Neural progenitor cell (in vitro differentiated cells): ENCODE data around the gene NAALAD2.
"Not testable (repeated sequence)": the region's sequence is repeated elsewhere in the genome, so short reads cannot be mapped to it uniquely, and the experiment has no call there.

Source experiments
- EZH2 ChIP-seq: fragments of 200-600 bp; sonication (generic); IDR thresholded peaks from 2 replicates; pipeline ENCODE4 v1.6.1; 2017; ENCODE audit warnings: antibody characterized with exemption, mild to moderate bottlenecking, moderate library complexity
- TF ChIP-seq, protein P1 (sequence below): fragments of 200-600 bp; sonication (generic); IDR thresholded peaks from 2 replicates; pipeline ENCODE4 v1.5.1; 2017; ENCODE audit warnings: antibody characterized with exemption, mild to moderate bottlenecking

DNA sequence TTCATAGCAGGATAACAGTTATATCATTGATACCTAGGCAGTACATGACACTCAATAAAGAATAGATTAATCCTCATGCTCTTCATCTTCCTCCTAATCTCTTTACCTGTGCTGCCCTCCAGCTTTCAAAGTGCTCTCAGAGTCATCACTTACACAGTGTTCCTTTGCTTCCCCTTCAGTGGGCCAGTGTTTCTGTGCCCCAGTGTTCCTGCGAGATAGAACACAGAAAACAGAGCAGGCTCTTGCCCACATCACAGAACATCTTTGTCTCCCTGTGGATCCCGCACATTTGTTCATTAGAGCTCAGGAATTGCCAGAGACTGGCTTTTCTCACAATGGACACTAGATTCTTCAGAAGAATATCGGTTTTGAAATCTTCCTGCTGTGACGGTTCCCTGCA, 36.2 kb upstream of the NAALAD2 start:
- not testable (repeated sequence) for TF ChIP-seq EZH2
- TF ChIP-seq, protein P1, sequence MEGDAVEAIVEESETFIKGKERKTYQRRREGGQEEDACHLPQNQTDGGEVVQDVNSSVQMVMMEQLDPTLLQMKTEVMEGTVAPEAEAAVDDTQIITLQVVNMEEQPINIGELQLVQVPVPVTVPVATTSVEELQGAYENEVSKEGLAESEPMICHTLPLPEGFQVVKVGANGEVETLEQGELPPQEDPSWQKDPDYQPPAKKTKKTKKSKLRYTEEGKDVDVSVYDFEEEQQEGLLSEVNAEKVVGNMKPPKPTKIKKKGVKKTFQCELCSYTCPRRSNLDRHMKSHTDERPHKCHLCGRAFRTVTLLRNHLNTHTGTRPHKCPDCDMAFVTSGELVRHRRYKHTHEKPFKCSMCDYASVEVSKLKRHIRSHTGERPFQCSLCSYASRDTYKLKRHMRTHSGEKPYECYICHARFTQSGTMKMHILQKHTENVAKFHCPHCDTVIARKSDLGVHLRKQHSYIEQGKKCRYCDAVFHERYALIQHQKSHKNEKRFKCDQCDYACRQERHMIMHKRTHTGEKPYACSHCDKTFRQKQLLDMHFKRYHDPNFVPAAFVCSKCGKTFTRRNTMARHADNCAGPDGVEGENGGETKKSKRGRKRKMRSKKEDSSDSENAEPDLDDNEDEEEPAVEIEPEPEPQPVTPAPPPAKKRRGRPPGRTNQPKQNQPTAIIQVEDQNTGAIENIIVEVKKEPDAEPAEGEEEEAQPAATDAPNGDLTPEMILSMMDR: not testable (repeated sequence)
